GM12878 (cell line): ENCODE data around the gene PHEX.

Experiments
- BRCA1 ChIP-seq: IDR thresholded peaks from 2 replicates; pipeline ENCODE4 v1.6.1; 2011; ENCODE audit warnings: low read depth, low read length, improper control_type of control experiment
- EGR1 ChIP-seq, 2 experiments: IDR thresholded peaks; 1 replicate in 1 of 2; 2 replicates in 1 of 2; pipeline ENCODE4 v1.6.1; 2011 to 2012; ENCODE audit warnings: low read depth in 2 of 2, low read length in 2 of 2, borderline replicate concordance in 1 of 2, mild to moderate bottlenecking in 1 of 2, moderate library complexity in 1 of 2
- EP300 ChIP-seq, 2 experiments: fragments of 150-350 bp in 1 of 2; IDR thresholded peaks; 2 replicates each; pipeline ENCODE4 v1.6.1; 2011 to 2012; ENCODE audit warnings: low read depth in 2 of 2, low read length in 2 of 2, borderline replicate concordance in 1 of 2, improper control_type of control experiment in 1 of 2, inconsistent platforms in 1 of 2; ENCODE audit not compliant: control insufficient read depth in 1 of 2
- KDM1A ChIP-seq: fragments of 200-600 bp; sonication (generic); IDR thresholded peaks from 2 replicates; pipeline ENCODE4 v1.6.1; 2016; ENCODE audit warnings: borderline replicate concordance
- MYC ChIP-seq: IDR thresholded peaks from 2 replicates; pipeline ENCODE4 v1.6.1; 2011; ENCODE audit warnings: mild to moderate bottlenecking, low read length, moderate library complexity, inconsistent platforms; ENCODE audit not compliant: insufficient read depth, insufficient replicate concordance, insufficient read length, severe bottlenecking
- NR2C2 ChIP-seq: IDR thresholded peaks from 2 replicates; pipeline ENCODE4 v1.6.1; 2011; ENCODE audit warnings: borderline replicate concordance, low read depth; ENCODE audit not compliant: control insufficient read depth, insufficient read length
- PAX5 ChIP-seq: IDR thresholded peaks from 2 replicates; pipeline ENCODE4 v1.6.1; 2011; ENCODE audit warnings: low read depth, low read length, borderline replicate concordance
- POLR2A ChIP-seq: IDR thresholded peaks from 2 replicates; pipeline ENCODE4 v1.6.1; 2011; ENCODE audit warnings: low read depth, mild to moderate bottlenecking, low read length
- SMARCA5 ChIP-seq: fragments of 450-650 bp; IDR thresholded peaks from 2 replicates; pipeline ENCODE4 v1.6.1; 2017; ENCODE audit warnings: mild to moderate bottlenecking
- TF ChIP-seq, protein P1 (sequence below), 3 experiments: IDR thresholded peaks in 2 of 3; conservative IDR thresholded peaks in 1 of 3; 2 replicates each; pipeline ENCODE4 v1.5.1; 2011; ENCODE audit warnings: low read depth in 3 of 3, low read length in 3 of 3, mild to moderate bottlenecking in 3 of 3, control low read depth in 2 of 3, moderate library complexity in 2 of 3, inconsistent platforms in 1 of 3, mixed read lengths in 1 of 3; ENCODE audit not compliant: control insufficient read depth in 2 of 3, insufficient read depth in 1 of 3; ENCODE audit errors: extremely low read depth in 1 of 3

DNA sequence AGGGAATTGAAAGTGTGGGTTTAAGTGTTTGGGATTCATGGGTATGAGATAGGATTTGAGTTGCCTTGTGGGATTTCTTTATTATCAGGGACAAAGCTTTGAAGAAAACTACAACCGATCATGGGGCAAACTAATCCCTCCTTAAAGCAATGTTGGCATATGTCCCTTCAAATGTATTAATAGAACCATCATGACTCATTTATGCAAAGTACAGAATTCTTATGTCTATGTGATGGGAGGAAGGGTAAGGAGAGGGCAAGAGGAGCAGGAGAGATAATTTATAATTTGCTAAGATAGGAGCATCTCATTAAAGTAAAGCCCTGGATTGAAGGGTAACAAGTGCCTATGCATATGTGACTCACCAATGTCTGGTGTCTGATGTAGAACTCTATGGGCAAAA lies 94.2 kb downstream of the PHEX start:
- TF ChIP-seq BRCA1 = no peak
- no peak for TF ChIP-seq NR2C2
- no peak for TF ChIP-seq SMARCA5
- TF ChIP-seq POLR2A = no peak
- TF ChIP-seq EP300 (IDR thresholded peaks at IDR 0.05; ENCODE audit: borderline replicate concordance in 1 of 2, control insufficient read depth in 1 of 2, low read depth in 2 of 2, low read length in 2 of 2) = no peak
- TF ChIP-seq MYC = no peak
- no peak for TF ChIP-seq KDM1A
- no peak for TF ChIP-seq EGR1 (IDR thresholded peaks at IDR 0.05; ENCODE audit: borderline replicate concordance in 1 of 2, low read depth in 2 of 2, low read length in 2 of 2)
- TF ChIP-seq, protein P1, sequence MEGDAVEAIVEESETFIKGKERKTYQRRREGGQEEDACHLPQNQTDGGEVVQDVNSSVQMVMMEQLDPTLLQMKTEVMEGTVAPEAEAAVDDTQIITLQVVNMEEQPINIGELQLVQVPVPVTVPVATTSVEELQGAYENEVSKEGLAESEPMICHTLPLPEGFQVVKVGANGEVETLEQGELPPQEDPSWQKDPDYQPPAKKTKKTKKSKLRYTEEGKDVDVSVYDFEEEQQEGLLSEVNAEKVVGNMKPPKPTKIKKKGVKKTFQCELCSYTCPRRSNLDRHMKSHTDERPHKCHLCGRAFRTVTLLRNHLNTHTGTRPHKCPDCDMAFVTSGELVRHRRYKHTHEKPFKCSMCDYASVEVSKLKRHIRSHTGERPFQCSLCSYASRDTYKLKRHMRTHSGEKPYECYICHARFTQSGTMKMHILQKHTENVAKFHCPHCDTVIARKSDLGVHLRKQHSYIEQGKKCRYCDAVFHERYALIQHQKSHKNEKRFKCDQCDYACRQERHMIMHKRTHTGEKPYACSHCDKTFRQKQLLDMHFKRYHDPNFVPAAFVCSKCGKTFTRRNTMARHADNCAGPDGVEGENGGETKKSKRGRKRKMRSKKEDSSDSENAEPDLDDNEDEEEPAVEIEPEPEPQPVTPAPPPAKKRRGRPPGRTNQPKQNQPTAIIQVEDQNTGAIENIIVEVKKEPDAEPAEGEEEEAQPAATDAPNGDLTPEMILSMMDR (IDR thresholded peaks at IDR 0.05 in 2 of 3, conservative IDR thresholded peaks at IDR 0.05 in 1 of 3; ENCODE audit: control insufficient read depth in 2 of 3, extremely low read depth in 1 of 3, insufficient read depth in 1 of 3, low read depth in 3 of 3, low read length in 3 of 3) = no peak
- no peak for TF ChIP-seq PAX5
